Left renal cortex interstitium (tissue), 4 donors: ENCODE data around the gene RAB11B. TPM values are rescaled to one million over a fixed set of nuclear protein-coding genes. Genes with fewer than 3 reads are reported as not detected.

ENCODE experiments used
- polyA plus RNA-seq, 4 donors: library from polyadenylated mRNA; unstranded; fragments of 120-200 nt; gene quantifications; one replicate each; pipeline ENCODE4 v1.2.1, GENCODE V29; 2013; ENCODE audit not compliant: insufficient read length in 4 of 4

Gene RAB11B
- polyA plus RNA-seq, 4 donors: 121 to 180 (median 168) TPM

Other genes starting within 250 kb of the RAB11B start
- gene FBN3, start 240.8 kb upstream of the RAB11B start, polyA plus RNA-seq: 10 to 100 TPM; 28.0 to 50.5 (median 34.4) TPM
- gene CERS4, start 181.0 kb upstream of the RAB11B start, polyA plus RNA-seq: 10 to 100 TPM; 33.5 to 53.5 (median 49.1) TPM
- gene CD320, start 82.0 kb upstream of the RAB11B start, polyA plus RNA-seq: 10 to 100 TPM; 30.0 to 47.7 (median 39.6) TPM
- gene NDUFA7, start 69.0 kb upstream of the RAB11B start, polyA plus RNA-seq: 10 to 100 TPM; 43.4 to 69.9 (median 54.2) TPM
- 100 to 1,000 TPM; 436 to 644 (median 479) TPM for gene RPS28, start 68.9 kb upstream of the RAB11B start, polyA plus RNA-seq
- 10 to 100 TPM in 3 of 4 donors, 1 to 10 TPM in 1; 8.1 to 16.2 (median 14.4) TPM for gene KANK3, start 47.1 kb upstream of the RAB11B start, polyA plus RNA-seq
- gene ANGPTL4, start 26.2 kb upstream of the RAB11B start, polyA plus RNA-seq: 1 to 10 TPM; 1.9 to 4.9 (median 3.1) TPM
- 10 to 100 TPM; 11.4 to 20.8 (median 15.7) TPM for gene MARCHF2, start 22.9 kb downstream of the RAB11B start, polyA plus RNA-seq
- 100 to 1,000 TPM; 354 to 431 (median 393) TPM for gene HNRNPM, start 54.6 kb downstream of the RAB11B start, polyA plus RNA-seq
- gene PRAM1, start 112.3 kb downstream of the RAB11B start, polyA plus RNA-seq: 1 to 10 TPM in 3 of 4 donors, under 1 TPM in 1; 0.70 to 3.0 (median 1.9) TPM
- 10 to 100 TPM; 16.9 to 35.9 (median 25.8) TPM for gene ZNF414, start 123.8 kb downstream of the RAB11B start, polyA plus RNA-seq
- gene MYO1F, start 187.1 kb downstream of the RAB11B start, polyA plus RNA-seq: 10 to 100 TPM in 2 of 4 donors, 1 to 10 TPM in 2; 4.3 to 13.3 (median 8.7) TPM
- 10 to 100 TPM; 24.8 to 60.2 (median 43.2) TPM for gene ADAMTS10, start 220.4 kb downstream of the RAB11B start, polyA plus RNA-seq
- not detected for gene NFILZ, start 240.3 kb downstream of the RAB11B start, polyA plus RNA-seq